Measurements from ENCODE around the gene ZNF12. TPM values are rescaled to one million over a fixed set of nuclear protein-coding genes. Genes with fewer than 3 reads are reported as not detected.
A peak's percentile ranks its signal among the peaks of the same experiment; 100 is the strongest.

Gene ZNF12
- polyA plus RNA-seq, 3 donors: 4.9 to 8.1 (median 5.7) TPM

- 99% methylated on average over 10 of the region's 12 CpGs for WGBS (ENCODE audit: insufficient coverage)
- no peak for TF ChIP-seq CTCF (IDR thresholded peaks at IDR 0.05)
- no peaks in the 10 kb centered on the region for H3K4me1 Mint-ChIP-seq
- DNase-seq: peak in 1 of 3 donors; percentile 1
- Histone ChIP-seq H3K27me3 (ENCODE audit: control insufficient read depth in 2 of 2, insufficient read depth in 2 of 2, low read length in 2 of 2) (no peaks in the 10 kb centered on the region), H3K9me3 (replicated peaks in 1 of 2; ENCODE audit: control insufficient read depth in 1 of 2, insufficient read depth in 1 of 2, low read length in 2 of 2) (peaks cover 38 to 55% of the 10 kb centered on the region in 2 donors), H3K79me2 (ENCODE audit: insufficient read depth, low read length) (peaks cover 16% of the 10 kb centered on the region), H3K4me2 (replicated peaks; ENCODE audit: extremely low read depth, low read length, poor library complexity, severe bottlenecking) (no peak overlapping the region), H2AFZ (ENCODE audit: insufficient read depth, low read depth, low read length, poor library complexity, severe bottlenecking) (no peak overlapping the region), H3K9ac (ENCODE audit: insufficient read depth, low read length, poor library complexity, severe bottlenecking) (no peak overlapping the region), H3K27ac (ENCODE audit: low read depth in 1 of 2, low read length in 2 of 2) (no peak overlapping the region), H4K20me1 (ENCODE audit: insufficient read depth, low read length) (peaks cover 46% of the 10 kb centered on the region), H3K4me3 (replicated peaks in 1 of 3; ENCODE audit: low read depth in 2 of 3, low read length in 3 of 3) (no peak overlapping the region), H3K36me3 (replicated peaks in 1 of 2; ENCODE audit: control insufficient read depth in 1 of 2, insufficient read depth in 2 of 2, low read length in 2 of 2) (peaks cover 75 to 90% of the 10 kb centered on the region in 2 donors), H3K4me1 (ENCODE audit: control insufficient read depth in 1 of 2, insufficient read depth in 2 of 2, low read length in 2 of 2) (no peaks in the 10 kb centered on the region)
- peaks cover 72 to 84% of the 10 kb centered on the region in 2 donors for H3K36me3 Mint-ChIP-seq
- no peaks in the 10 kb centered on the region for H3K27me3 Mint-ChIP-seq (ENCODE audit: low read depth in 3 of 3)
- peak overlapping the region in 1 of 7 donors; percentile 6 for H3K27ac Mint-ChIP-seq
- peaks cover 32 to 63% (median 55%) of the 10 kb centered on the region in 7 donors for H3K9me3 Mint-ChIP-seq
- no peak overlapping the region for H3K4me3 Mint-ChIP-seq
- intact Hi-C loops (cut with micrococcal nuclease): no loop called here
Observed at GRCh38 chr7:6650521-6651011, 56.2 kb downstream of the ZNF12 start.

GRCh38 chr7:6650086-6650485, 56.7 kb downstream of the ZNF12 start:
- WGBS (ENCODE audit: insufficient coverage): 99% methylated on average over 9 of the region's 10 CpGs
- no peak overlapping the region for H3K4me3 Mint-ChIP-seq
- no peak for TF ChIP-seq CTCF (IDR thresholded peaks at IDR 0.05)

More at GRCh38 chr7:6650086-6650485, 56.7 kb downstream of the ZNF12 start:
- peaks cover 47% of the 10 kb centered on the region for H4K20me1 ChIP-seq (ENCODE audit: insufficient read depth, low read length)
- H3K4me1 ChIP-seq (ENCODE audit: control insufficient read depth in 1 of 2, insufficient read depth in 2 of 2, low read length in 2 of 2): no peaks in the 10 kb centered on the region
- H3K79me2 ChIP-seq (ENCODE audit: insufficient read depth, low read length): peaks cover 16% of the 10 kb centered on the region
- no peak overlapping the region for H3K9ac ChIP-seq (ENCODE audit: insufficient read depth, low read length, poor library complexity, severe bottlenecking)
- Mint-ChIP-seq H3K9me3 (peaks cover 32 to 63% (median 52%) of the 10 kb centered on the region in 7 donors), H3K27ac (no peak overlapping the region), H3K4me1 (no peaks in the 10 kb centered on the region), H3K36me3 (peaks cover 71 to 84% of the 10 kb centered on the region in 2 donors), H3K27me3 (ENCODE audit: low read depth in 3 of 3) (no peaks in the 10 kb centered on the region)
- H2AFZ ChIP-seq (ENCODE audit: insufficient read depth, low read depth, low read length, poor library complexity, severe bottlenecking): no peak overlapping the region
- no peaks in the 10 kb centered on the region for H3K27me3 ChIP-seq (ENCODE audit: control insufficient read depth in 2 of 2, insufficient read depth in 2 of 2, low read length in 2 of 2)
- no peak overlapping the region for H3K4me2 ChIP-seq (replicated peaks; ENCODE audit: extremely low read depth, low read length, poor library complexity, severe bottlenecking)
- intact Hi-C loops (cut with micrococcal nuclease): no loop called here
- H3K9me3 ChIP-seq (replicated peaks in 1 of 2; ENCODE audit: control insufficient read depth in 1 of 2, insufficient read depth in 1 of 2, low read length in 2 of 2): peaks cover 38 to 54% of the 10 kb centered on the region in 2 donors
- peak in 1 of 3 donors; percentile 0 for DNase-seq
- peaks cover 74 to 89% of the 10 kb centered on the region in 2 donors for H3K36me3 ChIP-seq (replicated peaks in 1 of 2; ENCODE audit: control insufficient read depth in 1 of 2, insufficient read depth in 2 of 2, low read length in 2 of 2)
- no peak overlapping the region for H3K4me3 ChIP-seq (replicated peaks in 1 of 3; ENCODE audit: low read depth in 2 of 3, low read length in 3 of 3)
- H3K27ac ChIP-seq (ENCODE audit: low read depth in 1 of 2, low read length in 2 of 2): no peak overlapping the region

Measured in CD14-positive monocyte (primary cell).